AG09309 (cell line): Measurements from ENCODE around the gene PAEP.

Source experiments
- DNase-seq: peaks from one replicate; pipeline ENCODE4 v3.0.0-alpha.2; 2010; ENCODE audit warnings: low read depth
- H3K4me3 ChIP-seq: 2 replicates; pipeline ENCODE4 v1.5.1; 2011; ENCODE audit warnings: mild to moderate bottlenecking, low read depth, low read length, moderate library complexity; ENCODE audit not compliant: control insufficient read depth
- TF ChIP-seq, protein P1 (sequence below): IDR thresholded peaks from 2 replicates; pipeline ENCODE4 v1.5.1; 2011; ENCODE audit warnings: mild to moderate bottlenecking, low read depth, low read length, inconsistent platforms; ENCODE audit not compliant: insufficient read depth, control insufficient read depth; ENCODE audit errors: missing control alignments

Gene PAEP

DNA sequence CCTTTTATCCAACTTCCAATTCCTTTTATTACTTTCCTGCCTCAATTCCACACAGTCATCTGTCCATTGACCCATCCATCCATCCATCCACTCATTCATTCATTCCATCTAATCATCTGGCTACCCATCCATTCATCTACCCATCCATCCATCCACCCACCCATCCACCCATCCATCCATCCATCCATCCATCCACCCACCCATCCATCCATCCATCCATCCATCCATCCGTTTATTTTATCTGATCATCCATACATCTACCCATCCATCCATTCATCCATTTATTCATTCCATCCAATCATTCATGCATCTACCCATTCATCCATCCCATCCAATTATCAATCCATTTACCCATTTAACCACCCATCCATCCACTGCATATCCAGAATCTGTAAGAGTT is 11.6 kb downstream of the PAEP start:
- TF ChIP-seq, protein P1, sequence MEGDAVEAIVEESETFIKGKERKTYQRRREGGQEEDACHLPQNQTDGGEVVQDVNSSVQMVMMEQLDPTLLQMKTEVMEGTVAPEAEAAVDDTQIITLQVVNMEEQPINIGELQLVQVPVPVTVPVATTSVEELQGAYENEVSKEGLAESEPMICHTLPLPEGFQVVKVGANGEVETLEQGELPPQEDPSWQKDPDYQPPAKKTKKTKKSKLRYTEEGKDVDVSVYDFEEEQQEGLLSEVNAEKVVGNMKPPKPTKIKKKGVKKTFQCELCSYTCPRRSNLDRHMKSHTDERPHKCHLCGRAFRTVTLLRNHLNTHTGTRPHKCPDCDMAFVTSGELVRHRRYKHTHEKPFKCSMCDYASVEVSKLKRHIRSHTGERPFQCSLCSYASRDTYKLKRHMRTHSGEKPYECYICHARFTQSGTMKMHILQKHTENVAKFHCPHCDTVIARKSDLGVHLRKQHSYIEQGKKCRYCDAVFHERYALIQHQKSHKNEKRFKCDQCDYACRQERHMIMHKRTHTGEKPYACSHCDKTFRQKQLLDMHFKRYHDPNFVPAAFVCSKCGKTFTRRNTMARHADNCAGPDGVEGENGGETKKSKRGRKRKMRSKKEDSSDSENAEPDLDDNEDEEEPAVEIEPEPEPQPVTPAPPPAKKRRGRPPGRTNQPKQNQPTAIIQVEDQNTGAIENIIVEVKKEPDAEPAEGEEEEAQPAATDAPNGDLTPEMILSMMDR, result no peak
- DNase-seq, result no peak
- H3K4me3 ChIP-seq, result no peak overlapping the region

DNA sequence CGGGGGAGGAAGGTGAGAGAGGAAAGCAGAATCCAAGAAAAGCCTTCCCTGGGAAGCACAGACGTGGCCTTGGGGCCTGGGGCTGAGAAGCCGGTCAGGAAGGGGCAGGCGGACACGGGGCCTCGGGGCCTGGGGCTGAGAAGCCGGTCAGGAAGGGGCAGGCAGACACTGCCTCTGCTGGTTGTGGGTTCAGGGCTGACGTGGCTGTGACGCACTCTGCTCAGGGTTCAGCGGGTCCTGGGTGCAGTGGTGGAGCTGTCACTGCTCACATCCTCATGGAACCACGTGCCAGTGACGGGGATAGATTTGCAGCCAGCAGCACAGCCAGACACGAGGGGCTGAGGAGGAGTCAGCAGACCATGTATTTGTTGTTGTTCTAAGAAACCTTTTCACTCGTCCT is 12.8 kb downstream of the PAEP start:
- no peak for DNase-seq
- no peak overlapping the region for H3K4me3 ChIP-seq
- TF ChIP-seq, protein P1, result no peak

DNA sequence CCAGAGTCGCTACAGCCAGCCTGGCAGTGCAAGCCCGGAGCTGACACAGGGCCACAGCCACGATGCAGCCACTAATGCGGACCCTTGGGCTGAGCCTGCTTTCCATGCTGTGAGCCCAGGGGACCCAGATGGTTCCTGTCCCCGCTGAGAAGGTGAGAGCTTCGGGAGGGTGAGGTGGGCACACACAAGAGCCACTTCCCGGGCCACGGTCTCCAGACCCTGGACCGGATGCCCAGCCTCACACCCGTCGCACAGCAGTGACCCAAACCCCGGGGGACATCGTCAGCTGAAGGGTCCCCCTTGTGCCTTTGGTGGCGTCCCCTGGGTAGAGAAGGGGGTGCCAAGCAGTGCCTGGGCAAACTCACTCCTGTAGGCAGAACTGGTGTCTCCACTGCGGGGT is 13.4 kb downstream of the PAEP start:
- DNase-seq, result no peak
- H3K4me3 ChIP-seq, result no peak overlapping the region
- TF ChIP-seq, protein P1, result no peak

DNA sequence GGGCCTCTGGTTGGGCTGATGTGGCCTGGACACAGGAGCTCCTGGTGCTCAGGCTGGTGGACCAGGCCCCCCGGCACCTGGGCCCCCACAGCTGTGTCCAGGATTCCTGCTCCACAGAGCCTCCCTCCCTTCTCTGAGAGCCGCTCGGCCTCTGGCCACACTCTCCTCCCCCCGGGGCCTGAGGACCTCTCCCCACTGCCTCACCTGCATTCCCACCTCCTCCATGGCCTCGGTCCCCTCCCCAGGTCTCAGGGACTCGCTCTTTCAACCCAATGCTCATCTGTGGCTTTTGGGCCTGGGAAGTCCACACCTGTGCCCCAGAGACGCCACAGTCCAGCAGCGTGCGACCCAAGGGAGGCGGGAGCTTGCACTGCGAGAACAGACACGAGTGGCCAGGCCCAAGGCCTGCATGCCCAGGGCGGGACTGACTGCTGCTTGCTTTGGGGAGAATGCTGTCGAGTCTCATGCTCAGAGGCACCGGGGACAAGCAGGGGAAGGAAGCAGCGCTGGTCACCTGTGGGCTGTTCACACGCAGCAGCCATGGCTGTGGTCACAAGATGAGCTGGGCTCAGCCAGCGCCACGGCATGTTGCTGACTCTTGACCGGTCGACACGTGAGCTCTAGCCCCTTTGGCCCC is 14.6 kb downstream of the PAEP start:
- TF ChIP-seq, protein P1, result no peak
- no peak for DNase-seq
- H3K4me3 ChIP-seq, result no peak overlapping the region

DNA sequence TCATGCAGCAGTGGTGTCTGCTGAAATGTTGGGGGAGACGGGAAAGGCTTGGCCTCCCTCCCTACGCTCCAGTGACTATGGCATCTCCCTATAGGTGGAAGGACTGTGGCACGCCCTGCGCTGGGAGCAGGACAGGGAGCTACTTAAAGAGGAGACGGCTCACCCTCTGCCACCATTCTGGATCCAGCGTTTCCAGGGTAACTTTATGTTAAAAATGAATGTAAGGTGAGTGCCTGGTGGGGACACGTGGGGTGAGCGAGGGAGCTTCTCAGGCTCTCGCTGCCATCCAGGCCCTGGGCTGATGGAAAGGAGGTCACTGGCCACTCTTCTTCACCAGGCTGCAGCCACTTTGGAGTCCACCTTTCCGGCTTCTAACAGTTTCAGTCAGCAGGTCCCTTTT is 15.7 kb downstream of the PAEP start:
- TF ChIP-seq, protein P1, result no peak
- no peak overlapping the region for H3K4me3 ChIP-seq
- no peak for DNase-seq

DNA sequence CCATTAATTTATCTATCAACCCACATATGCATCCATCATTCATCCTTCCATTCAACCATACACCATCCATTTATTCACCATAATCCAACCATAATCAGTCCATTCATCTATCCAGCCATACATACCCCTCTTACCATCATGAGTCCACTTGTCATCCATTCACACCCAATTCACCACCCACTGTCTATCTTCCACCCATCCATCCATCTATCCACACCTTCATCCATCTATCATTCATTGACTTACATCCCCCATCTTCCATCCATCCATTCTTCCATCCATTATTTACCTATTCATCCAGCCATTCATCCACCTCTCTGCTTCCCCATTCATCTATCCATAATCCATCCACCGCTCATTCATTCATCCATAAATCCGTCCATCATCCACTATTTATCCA is 17.8 kb downstream of the PAEP start:
- TF ChIP-seq, protein P1, result no peak
- H3K4me3 ChIP-seq, result no peak overlapping the region
- DNase-seq, result no peak

DNA sequence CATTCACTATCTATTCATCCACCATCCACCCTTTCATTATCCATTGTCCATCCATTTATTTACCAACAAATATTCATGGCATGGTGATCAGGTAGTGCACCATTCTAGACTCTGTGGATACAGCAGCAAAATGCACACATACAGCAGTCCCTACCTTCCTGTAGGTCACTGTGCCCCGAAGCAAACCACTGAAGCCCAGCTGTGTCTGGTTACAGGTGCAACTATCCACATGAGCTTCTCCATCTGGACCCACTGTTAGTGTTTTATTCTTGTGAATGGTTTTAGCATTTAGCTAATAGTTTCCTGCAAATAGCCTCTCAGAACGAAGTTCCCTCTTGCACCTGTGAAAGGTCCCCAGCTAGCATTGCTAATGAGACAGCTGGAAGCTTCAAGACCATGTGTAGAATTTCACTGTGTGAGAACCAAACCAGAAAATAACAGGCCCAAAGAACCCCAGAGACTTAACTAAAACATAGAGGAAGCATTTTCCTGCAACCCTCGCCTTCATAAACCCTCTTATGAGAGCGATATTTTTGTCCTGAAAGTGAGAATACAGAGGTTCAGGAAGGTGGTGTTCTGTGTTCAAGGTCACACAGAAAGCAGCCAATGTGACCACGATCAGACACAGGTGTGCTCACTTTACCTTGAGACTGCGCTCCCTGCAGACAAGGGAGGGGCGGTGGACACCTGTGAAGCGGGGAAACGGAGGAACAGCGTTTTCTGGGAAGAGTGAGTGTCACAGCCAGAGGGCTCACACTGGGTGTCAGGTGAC is 18.5 kb downstream of the PAEP start:
- TF ChIP-seq, protein P1, result no peak
- no peak overlapping the region for H3K4me3 ChIP-seq
- DNase-seq, result no peak
